ENCODE data around the gene MBOAT2. TPM values are rescaled to one million over a fixed set of nuclear protein-coding genes. Genes with fewer than 3 reads are reported as not detected.

MBOAT2 gene
- total and polyA plus RNA-seq, 2 experiments from 2014 or later: 38.2 to 58.3 TPM

- Histone ChIP-seq H3K27ac (no peak overlapping the region), H3K9me3 (ENCODE audit: low read depth) (no peaks in the 10 kb centered on the region), H3K36me3 (no peaks in the 10 kb centered on the region), H3K27me3 (no peaks in the 10 kb centered on the region), H3K4me1 (ENCODE audit: low read depth) (peaks cover 26% of the 10 kb centered on the region), H3K4me3 (no peak overlapping the region)
- TF ChIP-seq CTCF (IDR thresholded peaks at IDR 0.05; ENCODE audit: low read depth, low read length): no peak
- no peak for DNase-seq (ENCODE audit: low read depth in 1 of 2, low spot score in 1 of 2)
Measured at GRCh38 chr2:8862230-8862629, 141.3 kb downstream of the MBOAT2 start.

GRCh38 chr2:8861797-8862196 lies 141.7 kb downstream of the MBOAT2 start:
- no peak for DNase-seq (ENCODE audit: low read depth in 1 of 2, low spot score in 1 of 2)
- Histone ChIP-seq H3K4me1 (ENCODE audit: low read depth) (peaks cover 22% of the 10 kb centered on the region), H3K36me3 (no peaks in the 10 kb centered on the region), H3K27me3 (no peaks in the 10 kb centered on the region), H3K9me3 (ENCODE audit: low read depth) (no peaks in the 10 kb centered on the region), H3K27ac (no peak overlapping the region), H3K4me3 (no peak overlapping the region)
- no peak for TF ChIP-seq CTCF (IDR thresholded peaks at IDR 0.05; ENCODE audit: low read depth, low read length)

- H3K9me3 ChIP-seq (ENCODE audit: low read depth): no peaks in the 10 kb centered on the region
- peaks cover 20% of the 10 kb centered on the region for H3K4me1 ChIP-seq (ENCODE audit: low read depth)
- no peak overlapping the region for H3K4me3 ChIP-seq
- no peak for DNase-seq (ENCODE audit: low read depth in 1 of 2, low spot score in 1 of 2)
- no peak overlapping the region for H3K27ac ChIP-seq
- no peaks in the 10 kb centered on the region for H3K36me3 ChIP-seq
- TF ChIP-seq CTCF (IDR thresholded peaks at IDR 0.05; ENCODE audit: low read depth, low read length): no peak
- H3K27me3 ChIP-seq: no peaks in the 10 kb centered on the region
Measured at GRCh38 chr2:8860239-8860638, 143.2 kb downstream of the MBOAT2 start.

GRCh38 chr2:8858910-8859309 lies 144.6 kb downstream of the MBOAT2 start:
- DNase-seq (ENCODE audit: low read depth in 1 of 2, low spot score in 1 of 2): no peak
- Histone ChIP-seq H3K9me3 (ENCODE audit: low read depth) (no peaks in the 10 kb centered on the region), H3K27ac (no peak overlapping the region), H3K36me3 (no peaks in the 10 kb centered on the region), H3K4me1 (ENCODE audit: low read depth) (peaks cover 34% of the 10 kb centered on the region), H3K27me3 (no peaks in the 10 kb centered on the region), H3K4me3 (no peak overlapping the region)
- TF ChIP-seq CTCF (IDR thresholded peaks at IDR 0.05; ENCODE audit: low read depth, low read length): no peak

- Histone ChIP-seq H3K4me3 (no peak overlapping the region), H3K9me3 (ENCODE audit: low read depth) (no peaks in the 10 kb centered on the region), H3K36me3 (no peaks in the 10 kb centered on the region), H3K27me3 (no peaks in the 10 kb centered on the region), H3K27ac (no peak overlapping the region), H3K4me1 (ENCODE audit: low read depth) (peaks cover 40% of the 10 kb centered on the region)
- DNase-seq (ENCODE audit: low read depth in 1 of 2, low spot score in 1 of 2): no peak
- TF ChIP-seq CTCF (IDR thresholded peaks at IDR 0.05; ENCODE audit: low read depth, low read length): no peak
Measured at GRCh38 chr2:8858264-8858663, 145.2 kb downstream of the MBOAT2 start.

- Histone ChIP-seq H3K4me1 (ENCODE audit: low read depth) (peaks cover 40% of the 10 kb centered on the region), H3K36me3 (no peaks in the 10 kb centered on the region), H3K9me3 (ENCODE audit: low read depth) (no peaks in the 10 kb centered on the region), H3K27ac (no peak overlapping the region), H3K27me3 (no peaks in the 10 kb centered on the region), H3K4me3 (no peak overlapping the region)
- no peak for TF ChIP-seq CTCF (IDR thresholded peaks at IDR 0.05; ENCODE audit: low read depth, low read length)
- no peak for DNase-seq (ENCODE audit: low read depth in 1 of 2, low spot score in 1 of 2)
Measured at GRCh38 chr2:8857709-8858108, 145.8 kb downstream of the MBOAT2 start.

Measured in cardiac muscle cell (in vitro differentiated cells and primary cell).